ENCODE data around the gene KMT5B.

The KMT5B gene

DNA sequence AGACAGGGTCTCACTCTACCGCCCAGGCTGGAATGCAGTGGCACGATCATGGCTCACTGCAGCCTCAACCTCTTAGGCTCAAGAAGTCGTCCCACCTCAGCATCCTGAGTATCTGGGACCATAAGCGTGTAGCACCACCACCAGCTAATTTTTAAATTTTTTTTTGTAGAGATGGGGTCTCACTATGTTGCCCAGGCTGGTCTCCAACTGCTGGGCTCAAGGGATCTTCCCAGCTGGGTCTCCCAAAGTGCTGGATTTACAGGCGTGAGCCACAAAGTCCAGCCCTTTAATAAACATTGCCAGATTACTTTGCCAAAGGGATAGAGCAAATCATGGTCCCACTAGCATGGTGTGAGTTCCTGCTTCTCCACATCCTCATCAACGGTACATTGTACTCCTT, 45.6 kb downstream of the KMT5B start:
- H3K4me3 ChIP-seq (ENCODE audit: low read depth, low read length): no peak overlapping the region
- no peak for DNase-seq (ENCODE audit: low read depth)
- TF ChIP-seq, protein P1, sequence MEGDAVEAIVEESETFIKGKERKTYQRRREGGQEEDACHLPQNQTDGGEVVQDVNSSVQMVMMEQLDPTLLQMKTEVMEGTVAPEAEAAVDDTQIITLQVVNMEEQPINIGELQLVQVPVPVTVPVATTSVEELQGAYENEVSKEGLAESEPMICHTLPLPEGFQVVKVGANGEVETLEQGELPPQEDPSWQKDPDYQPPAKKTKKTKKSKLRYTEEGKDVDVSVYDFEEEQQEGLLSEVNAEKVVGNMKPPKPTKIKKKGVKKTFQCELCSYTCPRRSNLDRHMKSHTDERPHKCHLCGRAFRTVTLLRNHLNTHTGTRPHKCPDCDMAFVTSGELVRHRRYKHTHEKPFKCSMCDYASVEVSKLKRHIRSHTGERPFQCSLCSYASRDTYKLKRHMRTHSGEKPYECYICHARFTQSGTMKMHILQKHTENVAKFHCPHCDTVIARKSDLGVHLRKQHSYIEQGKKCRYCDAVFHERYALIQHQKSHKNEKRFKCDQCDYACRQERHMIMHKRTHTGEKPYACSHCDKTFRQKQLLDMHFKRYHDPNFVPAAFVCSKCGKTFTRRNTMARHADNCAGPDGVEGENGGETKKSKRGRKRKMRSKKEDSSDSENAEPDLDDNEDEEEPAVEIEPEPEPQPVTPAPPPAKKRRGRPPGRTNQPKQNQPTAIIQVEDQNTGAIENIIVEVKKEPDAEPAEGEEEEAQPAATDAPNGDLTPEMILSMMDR (IDR thresholded peaks at IDR 0.05; ENCODE audit: insufficient read depth, low read depth, low read length, missing control alignments): no peak

DNA sequence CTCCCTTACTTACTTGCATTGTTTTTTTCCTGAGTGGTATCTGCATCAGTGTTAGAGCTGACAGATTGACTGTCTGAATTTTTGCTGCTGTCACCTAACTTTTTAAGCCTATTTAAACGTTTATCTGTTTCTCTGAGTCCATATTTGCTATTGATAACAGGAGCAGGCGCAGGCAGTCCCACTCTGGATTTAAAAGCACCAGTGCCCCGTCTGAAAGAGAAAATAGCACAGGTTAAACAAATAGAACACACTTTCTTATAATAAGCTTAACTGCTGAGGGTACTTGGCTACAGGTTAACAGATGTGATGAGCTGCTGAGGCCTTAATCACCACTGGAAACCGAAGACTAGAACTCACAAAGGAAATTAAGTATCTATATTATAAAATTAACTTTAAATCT, 46.1 kb downstream of the KMT5B start:
- no peak overlapping the region for H3K4me3 ChIP-seq (ENCODE audit: low read depth, low read length)
- TF ChIP-seq, protein P1 (IDR thresholded peaks at IDR 0.05; ENCODE audit: insufficient read depth, low read depth, low read length, missing control alignments): no peak
- no peak for DNase-seq (ENCODE audit: low read depth)

DNA sequence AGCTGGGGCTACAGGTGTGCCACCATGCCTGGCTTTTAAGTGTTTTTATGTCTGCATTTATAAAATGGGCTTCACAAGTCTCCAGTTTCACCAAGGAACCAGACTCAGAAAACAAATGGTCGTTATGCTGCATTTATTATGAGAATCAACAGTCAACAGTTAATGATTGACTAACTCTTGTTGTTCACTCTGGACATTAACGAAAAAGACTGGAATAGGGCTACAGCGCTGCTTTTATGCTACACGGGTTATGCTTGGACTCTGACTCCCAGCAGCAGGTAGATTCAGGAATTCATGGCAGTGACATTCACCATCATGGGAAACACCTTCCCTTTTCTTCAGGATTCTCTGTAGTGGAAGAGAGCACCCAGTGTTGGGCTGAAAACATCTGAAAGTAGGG, 47.5 kb downstream of the KMT5B start:
- no peak overlapping the region for H3K4me3 ChIP-seq (ENCODE audit: low read depth, low read length)
- DNase-seq (ENCODE audit: low read depth): no peak

DNA sequence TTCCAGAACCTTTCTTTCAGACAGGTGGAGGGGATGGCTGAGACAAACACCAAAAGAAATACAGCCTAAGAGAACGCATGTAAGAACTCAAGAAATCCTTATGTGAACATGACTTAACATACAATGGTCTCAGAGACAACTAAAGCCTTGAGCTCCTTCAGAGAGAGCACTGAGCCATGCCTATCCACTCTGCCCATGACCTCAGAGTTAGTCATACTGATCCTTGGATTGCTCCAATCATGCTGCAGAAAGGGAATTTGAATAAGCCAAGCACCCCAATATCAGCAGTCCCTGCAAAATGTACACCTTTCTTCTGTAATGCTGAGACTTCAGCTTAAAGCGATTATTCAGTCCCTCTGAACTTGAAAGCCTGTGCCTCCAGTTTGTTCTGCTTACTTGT, 48.7 kb downstream of the KMT5B start:
- H3K4me3 ChIP-seq (ENCODE audit: low read depth, low read length): no peak overlapping the region
- TF ChIP-seq, protein P1 (IDR thresholded peaks at IDR 0.05; ENCODE audit: insufficient read depth, low read depth, low read length, missing control alignments): no peak
- no peak for DNase-seq (ENCODE audit: low read depth)

More for the DNA sequence above, 47.5 kb downstream of the KMT5B start:
- TF ChIP-seq, protein P1 (IDR thresholded peaks at IDR 0.05; ENCODE audit: insufficient read depth, low read depth, low read length, missing control alignments): no peak

DNA sequence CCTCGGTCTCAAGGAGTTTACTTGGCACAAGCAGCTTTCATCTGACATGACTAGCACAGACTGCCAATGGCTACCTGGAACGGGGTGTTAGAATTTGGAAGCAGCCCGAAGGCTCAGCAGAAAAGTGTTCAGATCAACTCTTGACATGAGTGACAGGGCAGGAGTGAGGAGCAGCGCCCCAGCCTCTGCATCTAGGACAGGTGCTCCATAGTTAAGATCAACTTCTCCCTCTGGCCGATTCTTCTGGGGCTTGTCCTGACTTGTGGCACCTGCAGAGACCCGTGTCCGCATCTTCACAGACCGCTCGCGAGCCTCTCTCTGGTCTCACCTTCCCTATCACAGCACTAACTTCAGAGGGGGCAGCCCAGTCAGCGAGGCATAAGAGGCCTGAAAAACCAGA, 49.4 kb downstream of the KMT5B start:
- no peak for DNase-seq (ENCODE audit: low read depth)
- TF ChIP-seq, protein P1 (IDR thresholded peaks at IDR 0.05; ENCODE audit: insufficient read depth, low read depth, low read length, missing control alignments): no peak
- H3K4me3 ChIP-seq (ENCODE audit: low read depth, low read length): no peak overlapping the region

DNA sequence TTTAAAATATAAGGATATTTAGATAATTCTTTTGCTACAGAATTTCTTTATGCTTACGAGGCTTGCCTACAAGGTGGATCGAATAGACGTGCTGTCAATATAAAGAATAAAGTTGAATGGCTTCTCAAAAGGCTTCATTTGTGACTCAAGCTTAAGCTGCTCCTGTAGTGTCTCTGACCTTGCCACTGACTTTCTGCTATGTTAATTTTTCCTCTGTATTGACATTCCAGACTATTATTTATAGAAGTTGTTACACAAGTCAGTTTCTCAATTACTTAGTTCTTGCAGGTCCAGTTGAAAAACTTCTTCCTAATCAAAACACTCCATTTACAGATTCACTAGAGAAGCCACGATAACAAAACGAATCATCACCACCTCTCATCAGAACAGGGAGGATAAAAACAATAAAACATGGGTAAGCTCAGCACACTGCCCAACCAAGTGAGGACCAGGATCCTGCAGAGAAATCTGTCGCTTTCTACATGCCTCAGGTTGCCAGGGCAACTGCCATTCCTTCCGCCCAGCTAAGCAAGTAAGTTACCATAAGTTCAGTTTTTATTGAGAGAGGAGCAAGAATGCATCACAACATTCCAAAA, 52.9 kb downstream of the KMT5B start:
- no peak for DNase-seq (ENCODE audit: low read depth)
- TF ChIP-seq, protein P1 (IDR thresholded peaks at IDR 0.05; ENCODE audit: insufficient read depth, low read depth, low read length, missing control alignments): no peak
- no peak overlapping the region for H3K4me3 ChIP-seq (ENCODE audit: low read depth, low read length)

DNA sequence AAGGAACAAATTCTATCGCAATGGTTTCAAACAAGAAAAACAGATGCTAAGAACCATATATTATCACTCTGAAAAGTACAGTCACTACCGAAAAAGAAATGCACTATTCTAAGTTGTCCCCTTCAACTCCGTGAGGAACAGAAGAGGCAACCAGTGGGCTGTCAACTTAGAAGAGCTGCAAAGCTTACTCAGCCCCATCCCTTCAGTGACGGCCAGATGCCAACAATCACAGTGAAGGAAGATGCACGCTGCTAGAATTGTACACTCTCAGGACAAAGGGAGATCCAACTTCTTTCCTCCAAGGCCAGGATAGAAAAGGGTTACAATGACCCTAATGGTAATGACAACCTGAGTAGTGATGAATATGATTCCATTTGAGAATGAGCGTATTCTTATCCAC, 53.4 kb downstream of the KMT5B start:
- no peak overlapping the region for H3K4me3 ChIP-seq (ENCODE audit: low read depth, low read length)
- DNase-seq (ENCODE audit: low read depth): no peak
- TF ChIP-seq, protein P1 (IDR thresholded peaks at IDR 0.05; ENCODE audit: insufficient read depth, low read depth, low read length, missing control alignments): no peak

Data from GM12865 (cell line).